Chondrocyte (in vitro differentiated cells): ENCODE results near the gene TFDP1. TPM values are rescaled to one million over a fixed set of nuclear protein-coding genes. Genes with fewer than 3 reads are reported as not detected.

Source experiments
- DNase-seq: peaks from one replicate; pipeline ENCODE4 v3.0.0; 2021; ENCODE audit warnings: mixed read lengths, low spot score
- H3K27ac Mint-ChIP-seq: one replicate; pipeline ENCODE4 v1.8.0; 2021; ENCODE audit warnings: mild to moderate bottlenecking, moderate library complexity, mixed read lengths; ENCODE audit not compliant: unreplicated experiment
- H3K27me3 Mint-ChIP-seq: 2 replicates; pipeline ENCODE4 v1.8.0; 2021; ENCODE audit warnings: low read depth, mixed read lengths
- H3K36me3 Mint-ChIP-seq: 2 replicates; pipeline ENCODE4 v1.8.0; 2021; ENCODE audit warnings: low read depth, mixed read lengths
- H3K4me1 Mint-ChIP-seq: 2 replicates; pipeline ENCODE4 v1.8.0; 2021; ENCODE audit warnings: low read depth, mild to moderate bottlenecking, mixed read lengths
- H3K4me3 Mint-ChIP-seq: one replicate; pipeline ENCODE4 v1.8.0; 2021; ENCODE audit warnings: mild to moderate bottlenecking, moderate library complexity, mixed read lengths; ENCODE audit not compliant: unreplicated experiment
- H3K9me3 Mint-ChIP-seq: 2 replicates; pipeline ENCODE4 v1.8.0; 2021; ENCODE audit warnings: low read depth, mixed read lengths
- total RNA-seq: library from RNA; stranded (reverse); gene quantifications from 3 replicates; pipeline ENCODE4 v1.2.1, GENCODE V29; 2021
- TF ChIP-seq, protein P1 (sequence below): fragments of 200-600 bp; sonication (generic); IDR thresholded peaks from 2 replicates; pipeline ENCODE4 v1.5.0; 2021; ENCODE audit warnings: antibody characterized with exemption, mild to moderate bottlenecking, moderate library complexity

TFDP1 gene
- total RNA-seq, 1 donor from 2014 or later, result 54.3 TPM

- Mint-ChIP-seq H3K9me3 (peaks cover 10% of the 10 kb centered on the region), H3K27ac (no peak overlapping the region), H3K27me3 (no peaks in the 10 kb centered on the region), H3K4me3 (no peak overlapping the region), H3K36me3 (no peaks in the 10 kb centered on the region), H3K4me1 (peaks cover 18% of the 10 kb centered on the region)
- peak; percentile 88 for DNase-seq
- TF ChIP-seq, protein P1, sequence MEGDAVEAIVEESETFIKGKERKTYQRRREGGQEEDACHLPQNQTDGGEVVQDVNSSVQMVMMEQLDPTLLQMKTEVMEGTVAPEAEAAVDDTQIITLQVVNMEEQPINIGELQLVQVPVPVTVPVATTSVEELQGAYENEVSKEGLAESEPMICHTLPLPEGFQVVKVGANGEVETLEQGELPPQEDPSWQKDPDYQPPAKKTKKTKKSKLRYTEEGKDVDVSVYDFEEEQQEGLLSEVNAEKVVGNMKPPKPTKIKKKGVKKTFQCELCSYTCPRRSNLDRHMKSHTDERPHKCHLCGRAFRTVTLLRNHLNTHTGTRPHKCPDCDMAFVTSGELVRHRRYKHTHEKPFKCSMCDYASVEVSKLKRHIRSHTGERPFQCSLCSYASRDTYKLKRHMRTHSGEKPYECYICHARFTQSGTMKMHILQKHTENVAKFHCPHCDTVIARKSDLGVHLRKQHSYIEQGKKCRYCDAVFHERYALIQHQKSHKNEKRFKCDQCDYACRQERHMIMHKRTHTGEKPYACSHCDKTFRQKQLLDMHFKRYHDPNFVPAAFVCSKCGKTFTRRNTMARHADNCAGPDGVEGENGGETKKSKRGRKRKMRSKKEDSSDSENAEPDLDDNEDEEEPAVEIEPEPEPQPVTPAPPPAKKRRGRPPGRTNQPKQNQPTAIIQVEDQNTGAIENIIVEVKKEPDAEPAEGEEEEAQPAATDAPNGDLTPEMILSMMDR, result no peak
Observed at GRCh38 chr13:113656003-113656588, 71.5 kb downstream of the TFDP1 start.

DNA sequence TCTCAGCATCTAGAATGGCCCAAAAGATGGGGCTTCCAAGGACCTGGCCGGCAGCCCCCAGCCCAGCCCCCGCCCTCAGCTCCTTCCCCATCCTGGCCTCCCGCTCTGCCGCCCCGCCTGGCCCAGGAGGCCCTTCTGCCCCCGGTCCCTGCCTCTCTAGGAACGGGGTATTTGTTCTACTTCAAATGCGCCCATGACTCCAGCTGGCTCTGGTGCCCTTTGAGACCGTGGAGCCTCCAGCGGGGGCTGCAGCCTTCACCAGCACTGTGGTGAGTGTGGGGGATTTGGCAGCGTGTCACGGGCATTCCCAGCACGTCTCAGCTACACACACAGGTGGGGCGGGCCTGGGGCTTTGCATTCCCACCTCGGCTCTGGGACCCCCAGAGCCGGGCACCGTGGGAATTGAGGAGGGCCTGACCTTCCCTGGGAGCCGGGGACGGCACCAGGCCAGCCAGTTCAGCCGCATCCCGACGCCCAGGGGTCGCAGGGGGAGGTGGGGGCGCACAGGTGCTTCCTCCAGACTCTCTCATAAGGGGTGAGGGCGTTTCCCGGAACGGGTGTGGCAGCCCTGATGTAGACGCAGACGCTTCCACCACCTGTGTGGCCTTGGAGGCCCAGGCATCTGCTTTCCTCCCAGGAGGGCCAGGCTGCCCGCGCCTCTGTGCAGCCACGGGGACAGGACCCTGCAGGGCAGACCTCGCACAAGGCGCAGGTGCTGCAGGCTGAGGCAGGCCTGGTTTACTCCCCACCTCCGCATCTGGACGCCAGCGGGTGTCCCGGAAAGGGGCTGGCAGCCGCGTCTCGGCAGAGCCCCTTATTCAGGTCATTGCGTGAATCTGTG lies 72.5 kb downstream of the TFDP1 start:
- TF ChIP-seq, protein P1, result no peak
- DNase-seq, result peak; percentile 86

DNA sequence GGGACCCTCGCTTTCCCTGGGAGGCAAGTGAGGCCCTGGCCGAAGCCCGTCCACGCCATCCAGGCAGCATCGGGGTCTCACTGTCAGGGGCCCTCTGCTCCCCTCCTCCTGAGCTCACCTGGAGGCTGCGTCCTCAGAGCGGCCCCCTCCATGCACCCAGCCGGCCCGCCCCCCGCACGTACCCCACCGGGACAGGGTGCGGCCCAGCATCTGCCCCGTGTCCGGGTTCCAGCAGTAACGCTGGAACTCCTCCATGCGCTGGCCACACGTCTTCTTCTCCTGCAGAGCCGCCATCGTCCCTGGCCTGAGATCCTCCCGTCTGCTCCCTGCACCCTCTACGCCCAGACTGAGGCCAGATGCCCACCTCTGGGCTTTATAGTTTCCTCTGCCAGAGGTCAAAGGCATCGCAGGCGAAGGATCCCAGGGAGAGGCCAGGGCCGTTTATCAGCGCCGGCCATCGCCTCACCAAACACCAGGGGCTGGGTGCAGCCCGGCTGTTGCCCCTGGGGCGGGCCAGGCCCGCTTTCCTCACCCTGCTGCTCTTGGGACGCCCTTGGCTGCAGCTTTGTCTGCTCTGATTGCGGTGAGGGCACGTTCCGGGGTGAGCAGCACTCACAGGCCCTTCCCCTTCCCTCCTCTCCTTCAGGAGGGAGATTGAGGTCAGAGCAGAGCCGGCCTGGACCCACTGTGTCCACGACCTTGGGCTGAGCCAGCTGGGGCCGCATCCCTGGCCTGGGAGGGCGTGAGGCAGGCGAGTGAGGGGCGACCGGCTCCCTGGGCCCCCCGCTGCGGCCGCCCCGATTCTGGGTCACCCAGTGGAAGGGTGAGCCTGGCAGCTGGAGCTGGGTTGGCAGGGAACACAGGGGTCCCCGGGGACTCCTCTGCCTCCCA lies 73.5 kb downstream of the TFDP1 start, which contains the start of gene ATP4B:
ATP4B (minus strand) TSS at position 348 of the 891 bp plus-strand sequence; CDS start at position 294, 54 bp downstream.
- Mint-ChIP-seq H3K27ac (no peak within 1 kb of the TSS), H3K36me3 (peaks cover 7% of the 10 kb centered on the region), H3K27me3 (peaks cover 3% of the 10 kb centered on the region), H3K4me1 (peaks cover 13% of the 10 kb centered on the region), H3K4me3 (no peak within 1 kb of the TSS), H3K9me3 (peaks cover 25% of the 10 kb centered on the region)
- TF ChIP-seq, protein P1, result no peak
- DNase-seq, result peak; percentile 85

More for the DNA sequence above, 72.5 kb downstream of the TFDP1 start:
- Mint-ChIP-seq H3K27ac (no peak overlapping the region), H3K27me3 (peaks cover 2% of the 10 kb centered on the region), H3K9me3 (peaks cover 19% of the 10 kb centered on the region), H3K36me3 (peaks cover 5% of the 10 kb centered on the region), H3K4me1 (peaks cover 18% of the 10 kb centered on the region), H3K4me3 (no peak overlapping the region)

GRCh38 chr13:113658836-113659235 lies 74.3 kb downstream of the TFDP1 start:
- Mint-ChIP-seq H3K27me3 (peaks cover 3% of the 10 kb centered on the region), H3K36me3 (peaks cover 7% of the 10 kb centered on the region), H3K27ac (no peak overlapping the region), H3K4me3 (no peak overlapping the region), H3K9me3 (peaks cover 25% of the 10 kb centered on the region), H3K4me1 (peaks cover 5% of the 10 kb centered on the region)
- TF ChIP-seq, protein P1, result no peak
- DNase-seq, result peak; percentile 79

DNA sequence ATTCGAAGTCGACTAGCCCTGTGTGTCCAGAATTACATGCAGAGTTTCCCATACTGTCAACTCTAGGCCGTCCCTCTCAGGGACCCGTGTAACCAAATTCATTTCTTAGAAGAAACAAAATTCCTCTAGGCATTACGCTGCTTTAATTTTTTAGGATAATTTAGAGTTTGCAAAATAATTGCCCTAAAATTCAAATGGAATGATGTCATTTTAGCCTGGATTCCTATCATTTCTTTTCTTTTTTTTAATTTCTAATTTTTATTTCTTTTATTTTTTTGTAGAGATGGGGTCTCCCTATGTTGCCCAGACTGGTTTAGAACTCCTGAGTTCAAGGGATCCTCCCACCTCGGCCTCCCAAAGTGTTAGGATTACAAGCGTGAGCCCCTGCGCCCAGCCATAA lies 74.8 kb downstream of the TFDP1 start:
- Mint-ChIP-seq H3K27me3 (peaks cover 3% of the 10 kb centered on the region), H3K4me1 (peaks cover under 1% of the 10 kb centered on the region), H3K36me3 (peaks cover 7% of the 10 kb centered on the region), H3K4me3 (no peak overlapping the region), H3K27ac (no peak overlapping the region), H3K9me3 (peaks cover 25% of the 10 kb centered on the region)
- TF ChIP-seq, protein P1, result no peak
- no peak for DNase-seq
